ENCODE measurements around the gene ATG2A.

Gene ATG2A

DNA sequence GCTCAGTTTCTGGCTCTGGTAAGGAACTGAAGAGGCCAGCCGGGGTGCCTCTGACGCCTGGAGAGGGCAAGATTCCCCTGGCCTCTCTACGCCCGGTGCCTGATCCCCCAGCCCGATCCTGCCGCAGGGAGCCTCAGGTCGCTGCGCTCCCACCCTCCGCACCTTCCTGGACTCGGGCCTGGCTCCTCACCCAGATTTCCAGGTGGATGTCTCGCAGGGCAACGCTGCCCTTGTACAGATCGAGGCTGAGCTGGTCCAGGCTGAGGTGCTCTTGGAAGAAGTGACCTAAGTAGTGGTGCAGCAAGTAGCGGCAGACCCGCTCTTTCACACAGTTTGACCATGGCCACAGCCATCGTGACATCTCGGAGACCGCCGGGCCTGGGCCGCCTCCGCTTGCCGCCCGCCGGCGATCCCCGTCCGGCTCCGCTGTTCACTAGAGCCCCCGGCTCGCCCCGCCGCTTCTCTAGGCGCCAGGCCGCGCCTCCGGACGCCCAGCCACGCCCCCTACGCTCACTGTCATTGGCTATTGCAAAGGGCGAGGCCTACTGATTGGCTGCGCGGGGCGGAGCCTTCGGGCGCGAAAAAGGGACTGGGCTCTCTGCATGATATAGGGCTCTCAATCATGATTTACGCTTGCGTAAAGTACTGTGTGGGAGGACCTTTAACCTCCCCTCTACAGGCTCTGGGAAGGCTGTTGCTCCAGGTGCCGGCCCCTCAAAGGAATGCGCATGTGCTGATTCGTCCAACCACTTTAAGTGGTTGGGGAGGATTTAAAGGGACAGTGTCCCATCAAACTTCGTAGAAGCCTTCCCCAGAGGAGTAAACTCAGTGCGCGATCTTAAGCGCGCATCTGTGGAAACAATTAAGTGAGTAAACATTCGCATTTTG is at the start of gene ATG2A:
TSS of gene ATG2A (minus strand) at position 435 of the 888 bp plus-strand sequence. CDS start at position 361, 74 bp downstream.
- H3K4me3 ChIP-seq, result peak within 1 kb of the TSS; percentile 59
- DNase-seq (ENCODE audit: low spot score in 2 of 2), result peak; percentile 99 to 100
- no peaks in the 10 kb centered on the region for H3K9me3 ChIP-seq
- peaks cover 9% of the 10 kb centered on the region for H3K4me1 ChIP-seq
- H3K36me3 ChIP-seq (replicated peaks), result peaks cover 2% of the 10 kb centered on the region
- in situ Hi-C loops (cut with MboI; ENCODE audit: low sequenced_read_pairs), result no loop called here
- no peaks in the 10 kb centered on the region for H3K27me3 ChIP-seq (ENCODE audit: low read depth)

DNA sequence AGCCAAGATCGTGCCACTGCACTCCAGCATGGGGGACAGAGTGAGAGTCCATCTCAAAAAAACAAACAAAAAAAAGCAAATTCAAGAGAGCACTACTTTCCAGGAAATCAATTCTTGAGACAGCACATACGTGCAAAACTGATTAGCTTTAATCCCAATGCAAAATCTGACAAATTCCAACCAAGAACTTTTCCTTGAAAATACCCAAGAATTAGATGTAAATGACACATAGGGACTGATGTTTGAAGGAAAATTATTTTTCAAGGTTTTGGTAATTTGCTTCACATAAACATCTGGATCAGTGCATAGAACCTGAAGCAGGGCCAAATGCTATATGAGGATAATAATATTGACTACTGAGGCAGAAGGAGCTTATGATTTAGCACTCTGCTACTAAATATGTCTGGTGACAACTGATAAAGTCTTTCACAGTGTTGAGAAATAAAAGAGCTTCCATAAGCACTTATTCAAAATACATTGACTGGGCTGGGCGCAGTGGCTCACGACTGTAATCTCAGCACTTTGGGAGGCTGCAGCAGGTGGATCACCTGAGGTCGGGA is 46.1 kb upstream of the ATG2A start:
- no peak for DNase-seq (ENCODE audit: low spot score in 2 of 2)
- Histone ChIP-seq H3K4me1 (no peaks in the 10 kb centered on the region), H3K27me3 (ENCODE audit: low read depth) (no peaks in the 10 kb centered on the region), H3K4me3 (no peak overlapping the region), H3K36me3 (replicated peaks) (no peaks in the 10 kb centered on the region), H3K9me3 (no peaks in the 10 kb centered on the region)
- in situ Hi-C loops (cut with MboI; ENCODE audit: low sequenced_read_pairs), result no loop called here

DNA sequence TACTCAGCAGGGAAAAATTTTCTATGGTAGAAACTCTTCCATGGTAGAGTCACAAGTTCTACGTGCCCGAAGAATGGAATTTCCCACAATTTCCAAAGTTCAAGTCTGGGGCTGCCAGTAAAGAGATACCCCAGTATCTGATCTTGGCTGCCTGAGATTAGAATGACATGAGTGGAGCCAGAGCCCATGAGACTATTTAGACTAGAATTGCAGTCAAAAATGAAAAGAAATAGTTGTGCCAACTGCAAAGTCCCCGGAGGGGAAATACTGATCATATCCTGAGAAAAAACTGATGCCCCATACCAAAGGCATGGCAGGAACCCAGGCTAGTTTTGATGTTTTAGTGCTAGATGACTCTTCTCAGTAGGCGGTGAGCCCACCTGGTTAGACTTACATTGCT is 43.7 kb upstream of the ATG2A start:
- in situ Hi-C loops (cut with MboI; ENCODE audit: low sequenced_read_pairs), result no loop called here
- DNase-seq (ENCODE audit: low spot score in 2 of 2), result no peak
- Histone ChIP-seq H3K9me3 (no peaks in the 10 kb centered on the region), H3K36me3 (replicated peaks) (no peaks in the 10 kb centered on the region), H3K4me3 (no peak overlapping the region), H3K4me1 (no peaks in the 10 kb centered on the region), H3K27me3 (ENCODE audit: low read depth) (no peaks in the 10 kb centered on the region)

DNA sequence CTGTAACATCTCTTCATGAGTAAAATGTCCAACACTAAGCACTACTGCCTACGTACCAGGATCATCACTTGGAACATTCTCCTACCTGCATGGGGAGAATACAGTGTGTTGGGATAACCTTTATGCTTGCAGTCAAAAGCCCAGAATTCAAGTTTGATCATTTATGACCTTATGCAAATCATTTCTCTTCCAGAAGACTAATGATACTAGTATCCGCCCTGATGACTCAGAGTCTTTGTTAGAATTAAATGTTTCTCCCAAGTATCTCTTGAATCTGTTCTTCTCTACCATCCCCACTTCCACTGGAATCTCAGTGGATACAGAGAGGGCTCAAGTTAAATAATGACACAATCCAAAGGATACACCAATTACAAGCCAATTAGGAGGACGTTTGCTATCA is 42.5 kb upstream of the ATG2A start:
- Histone ChIP-seq H3K4me1 (no peaks in the 10 kb centered on the region), H3K36me3 (replicated peaks) (no peaks in the 10 kb centered on the region), H3K4me3 (no peak overlapping the region), H3K27me3 (ENCODE audit: low read depth) (peaks cover 6% of the 10 kb centered on the region; the same call in 1 of the 2 replicates), H3K9me3 (no peaks in the 10 kb centered on the region)
- in situ Hi-C loops (cut with MboI; ENCODE audit: low sequenced_read_pairs), result no loop called here
- no peak for DNase-seq (ENCODE audit: low spot score in 2 of 2)

DNA sequence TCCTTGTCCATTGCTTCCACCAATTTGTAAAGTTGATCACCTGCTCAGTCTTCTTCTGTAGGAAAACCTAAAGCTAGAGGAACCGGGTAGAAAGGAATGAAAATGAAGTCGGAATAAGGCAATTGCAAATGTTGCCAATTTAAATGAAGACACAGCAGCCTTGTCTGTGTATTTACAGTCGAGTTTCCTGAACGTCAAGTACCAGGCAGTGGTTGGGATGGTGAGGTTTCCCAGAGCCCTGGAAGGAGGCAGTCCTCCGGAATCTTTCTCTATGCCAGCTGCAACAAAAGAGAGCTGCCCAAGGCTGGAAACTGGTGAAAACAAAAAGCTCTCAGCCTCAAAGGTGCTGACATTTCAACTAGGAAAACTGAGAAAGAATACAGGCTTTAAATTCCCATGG is 37.2 kb upstream of the ATG2A start:
- in situ Hi-C loops (cut with MboI; ENCODE audit: low sequenced_read_pairs), result no loop called here
- no peak for DNase-seq (ENCODE audit: low spot score in 2 of 2)
- Histone ChIP-seq H3K4me1 (no peaks in the 10 kb centered on the region), H3K4me3 (no peak overlapping the region), H3K9me3 (no peaks in the 10 kb centered on the region), H3K27me3 (ENCODE audit: low read depth) (peaks cover 14% of the 10 kb centered on the region), H3K36me3 (replicated peaks) (no peaks in the 10 kb centered on the region)

DNA sequence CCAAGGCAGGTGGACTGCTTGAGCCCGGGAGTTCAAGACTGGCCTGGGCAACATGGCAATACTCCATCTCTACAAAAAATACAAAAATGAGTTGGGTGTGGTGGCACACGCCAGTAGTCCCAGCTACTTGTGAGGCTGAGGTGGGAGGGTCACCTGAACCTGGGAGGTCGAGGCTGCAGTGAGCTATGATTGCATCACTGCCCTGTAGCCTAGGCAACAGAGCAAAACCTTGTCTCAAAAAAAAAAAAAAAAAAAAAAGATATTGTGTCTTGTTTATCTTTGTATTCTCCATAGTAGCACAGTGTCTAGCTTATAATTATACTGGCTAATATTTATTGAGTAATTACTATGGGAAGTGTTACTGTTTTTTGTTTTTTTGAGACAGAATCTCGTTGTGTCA is 34.5 kb upstream of the ATG2A start:
- no peaks in the 10 kb centered on the region for H3K4me1 ChIP-seq
- H3K4me3 ChIP-seq, result no peak overlapping the region
- in situ Hi-C loops (cut with MboI; ENCODE audit: low sequenced_read_pairs), result no loop called here

DNA sequence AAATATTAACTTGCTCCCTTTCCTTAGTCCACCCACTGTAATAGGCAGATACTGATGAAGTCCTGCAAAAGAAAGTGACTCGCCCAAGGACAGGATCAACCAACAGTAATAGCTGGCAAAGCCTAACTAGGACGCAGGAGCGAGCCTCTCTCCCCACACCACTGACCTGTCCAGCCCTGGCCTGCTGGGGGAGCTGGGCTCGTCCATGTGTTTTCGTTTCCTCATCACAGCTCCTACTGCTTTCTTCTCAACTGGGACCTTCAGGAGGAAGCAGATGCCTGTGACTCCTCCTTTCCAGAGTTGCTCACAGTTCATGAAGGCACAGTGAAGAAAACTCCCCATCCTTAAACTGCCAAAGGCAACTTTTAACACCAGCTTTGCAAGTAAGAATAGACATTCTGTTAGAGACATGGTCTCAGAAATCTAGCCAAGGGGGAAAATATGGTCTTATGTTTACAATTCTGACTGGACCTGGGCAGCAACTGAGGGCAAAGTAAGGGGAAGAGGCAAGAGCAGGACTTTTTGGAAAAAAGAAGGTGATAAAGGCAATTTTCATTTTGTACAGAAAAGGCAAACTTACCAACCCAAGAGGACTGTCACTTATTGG is 30.3 kb upstream of the ATG2A start:
- H3K4me3 ChIP-seq, result no peak overlapping the region
- peaks cover 5% of the 10 kb centered on the region; the same call in 1 of the 2 replicates for H3K27me3 ChIP-seq (ENCODE audit: low read depth)
- H3K4me1 ChIP-seq, result no peaks in the 10 kb centered on the region
- DNase-seq (ENCODE audit: low spot score in 2 of 2), result no peak
- H3K36me3 ChIP-seq (replicated peaks), result no peaks in the 10 kb centered on the region
- in situ Hi-C loops (cut with MboI; ENCODE audit: low sequenced_read_pairs), result no loop called here
- H3K9me3 ChIP-seq, result no peaks in the 10 kb centered on the region

More for the DNA sequence above, 34.5 kb upstream of the ATG2A start:
- H3K27me3 ChIP-seq (ENCODE audit: low read depth), result peaks cover 14% of the 10 kb centered on the region
- no peaks in the 10 kb centered on the region for H3K9me3 ChIP-seq
- DNase-seq (ENCODE audit: low spot score in 2 of 2), result no peak
- H3K36me3 ChIP-seq (replicated peaks), result no peaks in the 10 kb centered on the region

DNA sequence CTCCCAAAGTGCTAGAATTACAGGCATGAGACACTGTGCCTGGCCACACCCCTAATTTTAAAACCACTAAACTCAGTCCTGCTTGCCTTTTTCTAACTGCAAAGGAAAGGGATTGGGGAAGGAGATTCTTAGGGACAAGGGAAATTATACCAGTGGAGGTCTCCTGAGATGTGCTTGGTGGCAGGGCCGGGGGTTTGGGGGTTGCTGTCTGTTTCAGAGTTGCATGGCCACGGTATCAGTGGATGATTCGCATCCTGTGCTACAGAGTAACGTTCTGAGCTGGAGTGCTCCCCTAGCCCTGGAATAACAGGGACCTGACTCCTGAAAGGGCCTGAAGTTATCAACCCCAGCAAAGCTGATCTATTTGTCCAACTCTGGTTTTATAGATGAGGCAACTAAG is 19.5 kb upstream of the ATG2A start:
- no peak for DNase-seq (ENCODE audit: low spot score in 2 of 2)
- in situ Hi-C loops (cut with MboI; ENCODE audit: low sequenced_read_pairs), result no loop called here
- no peaks in the 10 kb centered on the region for H3K4me1 ChIP-seq
- H3K27me3 ChIP-seq (ENCODE audit: low read depth), result no peaks in the 10 kb centered on the region
- H3K4me3 ChIP-seq, result no peak overlapping the region
- no peaks in the 10 kb centered on the region for H3K36me3 ChIP-seq (replicated peaks)
- H3K9me3 ChIP-seq, result no peaks in the 10 kb centered on the region

DNA sequence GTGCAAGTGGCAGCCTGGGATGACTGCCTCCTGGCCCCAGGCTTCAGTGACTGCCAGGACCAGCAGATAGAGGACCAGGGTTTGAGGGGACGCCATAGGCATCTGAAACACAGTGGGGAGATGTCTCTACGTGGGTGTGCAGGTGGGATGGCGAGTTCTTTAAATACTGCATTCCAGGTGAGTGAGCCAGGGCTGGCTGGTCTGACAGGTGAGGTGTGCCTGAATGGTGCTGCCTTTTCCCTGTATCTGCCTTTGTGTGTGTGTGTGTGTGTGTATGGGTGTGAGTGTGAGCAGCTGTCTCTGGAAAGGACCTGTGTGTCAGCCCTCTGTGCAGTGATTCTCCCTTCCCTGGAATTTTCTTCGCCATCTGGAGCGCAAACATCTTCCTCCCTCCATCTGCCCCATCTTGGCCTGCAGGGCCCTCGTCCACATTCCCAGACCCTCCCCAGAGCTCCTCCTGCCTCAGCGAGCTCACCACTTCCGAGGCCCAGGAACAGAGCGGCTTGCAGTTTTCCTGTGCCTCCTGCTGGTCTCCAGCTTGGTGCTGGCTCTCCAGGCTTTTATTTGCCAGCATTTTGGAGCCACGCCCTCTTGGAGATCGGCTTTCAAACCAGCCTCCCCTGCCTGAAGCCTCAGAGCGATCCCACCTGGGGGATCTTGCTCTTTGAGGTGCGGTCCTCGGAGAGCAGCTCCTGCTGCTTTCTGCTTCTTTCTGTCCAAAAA is 18.5 kb upstream of the ATG2A start, which contains the start of gene GPHA2:
TSS of gene GPHA2 (minus strand) at position 535 of the 723 bp plus-strand sequence. CDS start at position 102, 433 bp downstream.
- in situ Hi-C loops (cut with MboI; ENCODE audit: low sequenced_read_pairs), result no loop called here
- Histone ChIP-seq H3K4me3 (no peak within 1 kb of the TSS), H3K27me3 (ENCODE audit: low read depth) (no peaks in the 10 kb centered on the region), H3K36me3 (replicated peaks) (no peaks in the 10 kb centered on the region), H3K9me3 (no peaks in the 10 kb centered on the region), H3K4me1 (no peaks in the 10 kb centered on the region)
- peak in 1 of 2 experiments; percentile 44 for DNase-seq (ENCODE audit: low spot score in 2 of 2)

DNA sequence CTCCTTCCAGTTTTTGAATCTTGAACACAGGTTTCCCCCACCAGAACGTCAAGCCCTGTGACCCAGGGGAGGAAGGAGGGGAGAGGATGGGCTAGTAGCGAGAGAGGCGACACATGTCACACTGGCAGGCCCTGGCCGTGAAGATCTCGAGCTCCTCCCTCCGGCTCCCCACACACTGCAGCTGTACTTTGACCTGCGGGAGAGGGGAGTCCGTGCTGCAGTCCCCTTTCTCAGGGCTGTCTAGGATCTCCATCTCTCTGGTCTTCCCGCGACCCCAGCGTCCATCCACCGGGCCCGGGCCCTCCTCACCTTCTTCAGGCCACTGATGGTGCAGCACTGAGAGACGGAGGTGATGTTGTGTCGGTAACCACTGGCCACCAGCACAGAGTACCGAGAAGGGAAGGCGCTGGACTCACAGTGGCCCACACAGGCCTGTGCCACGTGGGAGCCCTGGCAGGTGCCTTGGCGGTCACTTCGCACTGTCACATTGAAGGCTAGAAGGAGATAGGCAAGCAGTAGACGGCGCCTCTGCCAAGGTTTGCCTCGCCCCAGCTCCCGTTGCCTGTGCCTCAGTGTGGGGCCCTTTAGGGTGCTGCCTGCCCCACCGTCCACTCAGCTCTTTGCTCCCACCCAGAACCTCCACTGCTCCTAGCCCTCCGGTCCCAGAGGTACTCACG is 17.8 kb upstream of the ATG2A start:
- in situ Hi-C loops (cut with MboI; ENCODE audit: low sequenced_read_pairs), result no loop called here
- no peak for DNase-seq (ENCODE audit: low spot score in 2 of 2)
- H3K9me3 ChIP-seq, result no peaks in the 10 kb centered on the region
- no peaks in the 10 kb centered on the region for H3K27me3 ChIP-seq (ENCODE audit: low read depth)
- H3K4me3 ChIP-seq, result no peak overlapping the region
- no peaks in the 10 kb centered on the region for H3K36me3 ChIP-seq (replicated peaks)
- no peaks in the 10 kb centered on the region for H3K4me1 ChIP-seq

DNA sequence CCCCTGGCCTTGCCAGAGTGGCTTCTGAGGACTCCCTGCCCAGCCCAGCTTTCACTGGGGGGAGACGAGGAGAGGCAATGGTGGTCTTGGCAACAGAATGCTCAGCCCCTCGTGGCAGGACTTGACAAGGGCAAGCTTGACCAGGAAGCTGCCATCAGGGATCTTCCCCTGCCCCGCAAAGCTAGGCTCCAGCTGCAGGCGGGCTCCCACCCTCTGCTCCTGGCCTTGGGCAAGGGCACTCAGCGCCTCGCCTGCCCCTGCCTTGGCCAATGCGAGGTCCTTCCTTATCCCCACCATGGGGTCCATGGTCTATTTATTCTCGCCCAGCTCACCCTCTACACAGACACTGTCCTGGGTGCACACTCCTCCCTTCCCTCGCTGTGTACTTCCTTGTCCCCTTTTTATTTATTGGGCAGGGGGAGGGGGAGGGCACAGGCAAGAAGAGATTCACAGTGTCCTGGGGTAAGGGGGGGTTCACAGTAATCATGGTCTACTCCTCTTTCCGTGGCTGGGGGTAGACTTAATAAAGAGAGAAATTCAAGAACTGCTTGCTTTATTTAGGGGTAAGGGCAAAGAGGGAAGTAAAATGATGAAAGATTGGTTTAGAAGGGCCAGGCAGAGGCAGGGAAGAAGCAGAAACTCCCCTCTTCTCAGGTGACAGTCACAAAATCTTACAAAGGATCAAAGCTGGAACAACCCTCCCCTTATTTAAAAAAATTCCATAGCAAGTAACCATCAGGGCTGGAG is 17.1 kb upstream of the ATG2A start:
- no peaks in the 10 kb centered on the region for H3K27me3 ChIP-seq (ENCODE audit: low read depth)
- no peaks in the 10 kb centered on the region for H3K9me3 ChIP-seq
- in situ Hi-C loops (cut with MboI; ENCODE audit: low sequenced_read_pairs), result no loop called here
- no peak overlapping the region for H3K4me3 ChIP-seq
- H3K36me3 ChIP-seq (replicated peaks), result no peaks in the 10 kb centered on the region
- no peaks in the 10 kb centered on the region for H3K4me1 ChIP-seq
- no peak for DNase-seq (ENCODE audit: low spot score in 2 of 2)

DNA sequence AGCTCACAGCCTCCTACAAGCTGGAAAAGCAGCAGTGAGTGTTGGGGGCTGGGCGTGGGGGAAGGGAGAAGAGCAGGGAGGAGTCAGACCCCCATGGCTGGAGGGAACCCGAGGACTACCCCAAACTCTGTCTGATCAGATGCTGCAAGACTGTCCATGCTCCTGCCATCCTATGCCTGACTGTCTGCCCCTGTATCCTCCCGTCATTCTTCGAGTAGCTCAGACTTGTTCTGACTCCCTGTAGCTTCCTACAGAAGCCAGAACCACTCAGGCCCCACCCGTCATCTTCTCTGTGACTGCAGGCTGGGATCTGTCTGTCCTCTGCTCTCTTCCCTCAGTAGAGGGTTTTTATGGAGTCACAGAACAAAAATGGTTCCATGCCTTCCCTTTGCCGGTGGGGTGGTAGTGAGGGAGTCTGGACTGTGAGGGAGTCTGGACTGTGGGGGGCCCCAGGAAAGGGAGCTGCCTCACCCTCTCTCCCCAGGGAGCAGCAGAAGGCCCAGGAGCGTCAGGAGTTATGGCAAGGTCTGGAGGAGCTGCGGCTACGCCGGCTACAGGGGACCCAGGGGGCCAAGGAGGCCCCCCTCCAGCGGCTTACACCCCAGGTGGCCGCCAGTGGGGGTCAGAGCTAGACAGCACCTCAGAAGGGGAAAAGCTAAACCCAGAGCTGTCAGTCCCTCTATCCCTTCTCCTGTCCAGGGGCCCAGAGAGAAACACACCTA is 16.4 kb upstream of the ATG2A start:
- Histone ChIP-seq H3K4me3 (no peak overlapping the region), H3K36me3 (replicated peaks) (no peaks in the 10 kb centered on the region), H3K9me3 (no peaks in the 10 kb centered on the region), H3K27me3 (ENCODE audit: low read depth) (no peaks in the 10 kb centered on the region), H3K4me1 (no peaks in the 10 kb centered on the region)
- no peak for DNase-seq (ENCODE audit: low spot score in 2 of 2)
- in situ Hi-C loops (cut with MboI; ENCODE audit: low sequenced_read_pairs), result no loop called here

Data from HAP-1 (cell line).